Ascending aorta (tissue), 2 donors: ENCODE results near the gene OASL. TPM values are rescaled to one million over a fixed set of nuclear protein-coding genes. Genes with fewer than 3 reads are reported as not detected.

Experiments used
- DNase-seq, 2 donors: peaks; one replicate each; pipeline ENCODE4 v3.0.0-alpha.2; 2019; ENCODE audit warnings: low spot score in 2 of 2
- H3K27ac ChIP-seq, 2 donors: fragments of 200-600 bp; sonication (generic); one replicate each; pipeline ENCODE4 v1.5.1; 2016 to 2017; ENCODE audit warnings: mild to moderate bottlenecking in 1 of 2
- H3K27me3 ChIP-seq: fragments of 200-600 bp; sonication (generic); one replicate; pipeline ENCODE4 v1.5.1; 2017
- H3K36me3 ChIP-seq, 2 donors: fragments of 200-600 bp; sonication (generic); one replicate each; pipeline ENCODE4 v1.5.1; 2016
- H3K4me1 ChIP-seq, 2 donors: fragments of 200-600 bp; sonication (generic); one replicate each; pipeline ENCODE4 v1.5.1; 2016 to 2017; ENCODE audit warnings: mild to moderate bottlenecking in 1 of 2
- H3K4me3 ChIP-seq, 2 donors: fragments of 200-600 bp; sonication (generic); one replicate each; pipeline ENCODE4 v1.5.1; 2016 to 2017; ENCODE audit warnings: mild to moderate bottlenecking in 1 of 2
- H3K9me3 ChIP-seq, 2 donors: fragments of 200-600 bp; sonication (generic); one replicate each; pipeline ENCODE4 v1.5.1; 2016
- intact Hi-C: fragments of 100-400 bp; cut with DNase I; formaldehyde crosslinking; loops from one replicate; pipeline ENCODE4 v1.15.1; 2023
- total RNA-seq: library from RNA; depleted of rRNA; stranded (reverse); fragments of >200 nt; gene quantifications from one replicate; pipeline ENCODE4 v1.1.0, GENCODE V29; 2016
- TF ChIP-seq, protein P1 (sequence below), 3 experiments: fragments of 200-600 bp in 2 of 3; fragments of 450-650 bp in 1 of 3; sonication (generic) in 2 of 3; IDR thresholded peaks; one replicate each; pipeline ENCODE4 v1.5.1; 2016 to 2019; ENCODE audit warnings: antibody characterized with exemption in 3 of 3, mild to moderate bottlenecking in 1 of 3, moderate library complexity in 1 of 3

OASL gene, protein sequence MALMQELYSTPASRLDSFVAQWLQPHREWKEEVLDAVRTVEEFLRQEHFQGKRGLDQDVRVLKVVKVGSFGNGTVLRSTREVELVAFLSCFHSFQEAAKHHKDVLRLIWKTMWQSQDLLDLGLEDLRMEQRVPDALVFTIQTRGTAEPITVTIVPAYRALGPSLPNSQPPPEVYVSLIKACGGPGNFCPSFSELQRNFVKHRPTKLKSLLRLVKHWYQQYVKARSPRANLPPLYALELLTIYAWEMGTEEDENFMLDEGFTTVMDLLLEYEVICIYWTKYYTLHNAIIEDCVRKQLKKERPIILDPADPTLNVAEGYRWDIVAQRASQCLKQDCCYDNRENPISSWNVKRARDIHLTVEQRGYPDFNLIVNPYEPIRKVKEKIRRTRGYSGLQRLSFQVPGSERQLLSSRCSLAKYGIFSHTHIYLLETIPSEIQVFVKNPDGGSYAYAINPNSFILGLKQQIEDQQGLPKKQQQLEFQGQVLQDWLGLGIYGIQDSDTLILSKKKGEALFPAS
- not detected for total RNA-seq

DNA sequence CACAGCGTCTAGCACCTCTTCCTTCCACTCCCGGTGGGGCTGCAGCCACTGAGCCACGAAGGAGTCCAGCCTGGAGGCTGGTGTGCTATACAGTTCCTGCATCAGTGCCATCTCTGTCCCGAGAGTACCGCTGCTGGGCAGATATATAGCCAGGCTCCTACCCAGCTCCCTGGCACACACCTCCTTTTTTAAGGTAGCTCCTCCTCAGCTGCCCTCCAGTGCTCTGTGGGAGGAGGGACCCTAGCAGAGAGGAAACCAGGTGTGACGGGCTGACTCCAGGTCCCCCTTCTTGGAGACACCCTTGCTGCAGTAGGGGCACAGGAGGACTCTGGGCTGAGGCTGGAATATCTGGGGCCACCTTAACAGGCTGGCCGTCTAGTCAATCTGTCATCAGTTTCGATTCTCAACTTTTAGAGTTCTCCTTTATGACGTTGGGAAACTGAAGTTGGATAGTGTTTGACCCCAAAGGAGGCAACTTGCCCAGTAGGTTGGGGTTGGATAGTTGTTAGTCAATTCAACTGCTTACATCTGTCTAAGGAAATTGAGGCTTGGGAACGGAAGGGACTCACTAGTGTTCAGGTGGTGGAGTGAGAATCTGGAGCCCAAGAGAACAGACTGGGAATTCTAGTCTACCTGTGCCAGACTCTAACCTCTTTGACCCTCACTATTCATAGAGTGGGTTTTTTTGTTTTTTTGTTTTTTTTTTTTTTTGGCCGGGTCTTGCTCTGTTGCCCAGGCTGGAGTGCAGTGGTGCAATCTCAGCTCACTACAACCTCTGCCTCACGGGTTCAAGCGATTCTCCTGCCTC is at the start of gene OASL:
OASL (minus strand) TSS at position 386 of the 808 bp plus-strand sequence; CDS start at position 111, 275 bp downstream.
- Histone ChIP-seq H3K4me1 (no peaks in the 10 kb centered on the region), H3K36me3 (no peaks in the 10 kb centered on the region), H3K27me3 (no peaks in the 10 kb centered on the region), H3K9me3 (no peaks in the 10 kb centered on the region), H3K4me3 (peak within 1 kb of the TSS; percentile 43 to 57), H3K27ac (peak within 1 kb of the TSS in 1 of 2 donors; percentile 48)
- TF ChIP-seq, protein P1, sequence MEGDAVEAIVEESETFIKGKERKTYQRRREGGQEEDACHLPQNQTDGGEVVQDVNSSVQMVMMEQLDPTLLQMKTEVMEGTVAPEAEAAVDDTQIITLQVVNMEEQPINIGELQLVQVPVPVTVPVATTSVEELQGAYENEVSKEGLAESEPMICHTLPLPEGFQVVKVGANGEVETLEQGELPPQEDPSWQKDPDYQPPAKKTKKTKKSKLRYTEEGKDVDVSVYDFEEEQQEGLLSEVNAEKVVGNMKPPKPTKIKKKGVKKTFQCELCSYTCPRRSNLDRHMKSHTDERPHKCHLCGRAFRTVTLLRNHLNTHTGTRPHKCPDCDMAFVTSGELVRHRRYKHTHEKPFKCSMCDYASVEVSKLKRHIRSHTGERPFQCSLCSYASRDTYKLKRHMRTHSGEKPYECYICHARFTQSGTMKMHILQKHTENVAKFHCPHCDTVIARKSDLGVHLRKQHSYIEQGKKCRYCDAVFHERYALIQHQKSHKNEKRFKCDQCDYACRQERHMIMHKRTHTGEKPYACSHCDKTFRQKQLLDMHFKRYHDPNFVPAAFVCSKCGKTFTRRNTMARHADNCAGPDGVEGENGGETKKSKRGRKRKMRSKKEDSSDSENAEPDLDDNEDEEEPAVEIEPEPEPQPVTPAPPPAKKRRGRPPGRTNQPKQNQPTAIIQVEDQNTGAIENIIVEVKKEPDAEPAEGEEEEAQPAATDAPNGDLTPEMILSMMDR (IDR thresholded peaks at IDR 0.05): no peak
- intact Hi-C loops: no loop called here
- peak in 1 of 2 donors; percentile 65 for DNase-seq

- TF ChIP-seq, protein P1 (IDR thresholded peaks at IDR 0.05): no peak
- DNase-seq: no peak
- intact Hi-C loops: no loop called here
Observed at GRCh38 chr12:121088195-121088585, 49.1 kb upstream of the OASL start.

DNA sequence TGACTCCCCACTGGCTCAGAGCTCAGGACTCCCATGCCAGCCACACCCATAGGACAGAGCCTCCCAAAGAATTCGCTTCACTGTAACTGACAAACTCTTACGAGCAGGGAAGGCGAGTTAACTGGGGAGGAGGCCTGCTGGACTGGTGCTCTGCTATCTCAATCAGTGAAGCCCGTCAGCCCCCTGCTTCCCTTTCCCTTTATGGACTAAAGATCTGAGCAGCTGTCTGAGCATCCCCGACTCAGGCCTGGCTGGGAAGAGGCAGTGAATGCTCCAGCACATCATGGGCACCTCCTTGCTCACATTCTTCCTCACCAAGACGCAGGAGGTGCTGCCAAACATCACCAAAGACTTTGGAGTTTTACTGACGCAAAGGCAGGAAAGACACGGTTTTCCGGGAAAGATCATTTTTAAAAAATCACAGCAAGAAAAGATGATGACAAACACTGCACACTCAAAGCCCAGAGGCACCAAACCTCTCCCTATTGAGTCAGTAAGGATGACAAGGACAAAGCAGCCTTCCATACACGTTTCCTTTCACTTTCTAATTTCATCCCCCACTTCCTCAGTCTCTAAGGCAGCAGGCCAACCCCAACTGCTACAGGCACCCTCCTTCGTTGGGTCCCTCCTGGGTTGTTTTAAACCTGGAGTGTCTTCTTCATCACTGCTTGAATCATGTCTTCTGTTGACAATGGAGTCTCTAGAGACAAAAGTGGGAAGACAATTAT is 48.6 kb upstream of the OASL start:
- Histone ChIP-seq H3K27me3 (no peaks in the 10 kb centered on the region), H3K27ac (no peak overlapping the region), H3K4me1 (no peaks in the 10 kb centered on the region), H3K9me3 (no peaks in the 10 kb centered on the region), H3K4me3 (no peak overlapping the region), H3K36me3 (no peaks in the 10 kb centered on the region)
- TF ChIP-seq, protein P1 (IDR thresholded peaks at IDR 0.05): no peak
- DNase-seq: no peak
- intact Hi-C loops: no loop called here

More at GRCh38 chr12:121088195-121088585, 49.1 kb upstream of the OASL start:
- H3K27ac ChIP-seq: no peak overlapping the region
- no peaks in the 10 kb centered on the region for H3K27me3 ChIP-seq
- H3K36me3 ChIP-seq: no peaks in the 10 kb centered on the region
- H3K4me1 ChIP-seq: no peaks in the 10 kb centered on the region
- H3K4me3 ChIP-seq: no peak overlapping the region
- H3K9me3 ChIP-seq: no peaks in the 10 kb centered on the region

- intact Hi-C loops: no loop called here
- DNase-seq: no peak
- Histone ChIP-seq H3K4me3 (no peak overlapping the region), H3K36me3 (no peaks in the 10 kb centered on the region), H3K4me1 (no peaks in the 10 kb centered on the region), H3K27ac (no peak overlapping the region), H3K9me3 (no peaks in the 10 kb centered on the region), H3K27me3 (no peaks in the 10 kb centered on the region)
- TF ChIP-seq, protein P1 (IDR thresholded peaks at IDR 0.05): no peak
Observed at GRCh38 chr12:121086781-121087295, 47.8 kb upstream of the OASL start.
